Stimulated activated CD4-positive, alpha-beta T cell treated with anti-CD3 and anti-CD28 coated beads, Interleukin-4, amount 100 ng/mL, for 24 hours (primary cell): ENCODE results near the gene COX7A2L.
"Not testable (repeated sequence)": the region's sequence is repeated elsewhere in the genome, so short reads cannot be mapped to it uniquely, and the experiment has no call there.

Experiments used
- DNase-seq: peaks from one replicate; pipeline ENCODE4 v3.0.0-alpha.2; 2020

The COX7A2L gene

DNA sequence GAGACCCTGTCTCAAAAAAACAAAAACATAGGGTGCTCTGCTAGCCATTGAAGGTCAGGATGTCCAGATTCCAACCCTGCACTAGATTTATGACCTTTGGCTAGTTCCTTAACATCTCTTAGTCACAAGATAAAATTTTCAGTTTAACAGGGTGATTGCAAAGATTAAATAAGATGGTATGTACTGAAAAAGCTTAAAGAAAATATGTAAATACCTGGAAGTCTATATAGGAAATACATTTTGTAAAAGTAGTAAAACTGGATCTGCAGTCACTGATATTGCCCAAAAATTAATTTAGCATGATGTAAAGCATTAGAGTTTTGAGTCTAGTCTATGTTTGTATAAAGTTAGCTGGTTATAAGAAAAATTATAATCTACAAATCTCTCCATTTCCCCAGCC is 5.4 kb upstream of the COX7A2L start:
- no peak for DNase-seq

DNA sequence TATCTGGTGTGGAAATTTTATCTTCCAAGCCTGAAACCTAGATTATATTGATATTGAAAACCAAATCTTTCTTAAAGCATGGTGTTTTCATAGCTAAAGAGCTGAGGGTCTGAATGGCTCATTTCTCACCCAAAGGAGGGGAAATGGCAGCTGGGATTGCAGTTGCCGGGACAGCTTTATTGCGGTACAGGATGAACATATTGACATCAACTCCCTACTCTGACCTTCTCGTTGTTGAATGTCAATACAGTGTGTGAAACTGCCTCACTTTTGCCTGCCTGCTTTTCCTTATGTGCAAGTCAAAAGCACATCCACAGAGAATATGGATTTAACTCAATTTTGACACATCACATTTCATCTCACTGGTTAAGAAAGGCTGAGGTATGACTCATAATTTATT is 3.6 kb upstream of the COX7A2L start:
- no peak for DNase-seq

DNA sequence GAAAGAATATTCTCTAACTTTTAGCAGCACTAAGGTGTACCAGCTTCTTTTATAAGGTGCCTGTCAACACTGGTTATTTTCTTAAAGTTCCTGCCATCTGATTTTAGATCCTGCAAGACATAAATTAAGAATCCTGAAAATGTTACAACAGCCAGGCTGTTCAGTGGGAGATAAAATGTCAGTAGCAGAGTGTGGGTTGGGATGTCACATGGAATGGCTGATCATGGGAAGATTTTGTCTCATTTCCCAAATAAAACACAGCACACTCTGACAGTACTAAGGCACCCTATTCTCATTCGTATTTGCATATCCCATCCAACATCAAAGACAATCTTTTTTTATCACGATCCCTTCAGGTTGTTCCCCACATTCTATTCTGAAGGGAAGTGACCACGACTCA is 2.4 kb upstream of the COX7A2L start:
- no peak for DNase-seq

DNA sequence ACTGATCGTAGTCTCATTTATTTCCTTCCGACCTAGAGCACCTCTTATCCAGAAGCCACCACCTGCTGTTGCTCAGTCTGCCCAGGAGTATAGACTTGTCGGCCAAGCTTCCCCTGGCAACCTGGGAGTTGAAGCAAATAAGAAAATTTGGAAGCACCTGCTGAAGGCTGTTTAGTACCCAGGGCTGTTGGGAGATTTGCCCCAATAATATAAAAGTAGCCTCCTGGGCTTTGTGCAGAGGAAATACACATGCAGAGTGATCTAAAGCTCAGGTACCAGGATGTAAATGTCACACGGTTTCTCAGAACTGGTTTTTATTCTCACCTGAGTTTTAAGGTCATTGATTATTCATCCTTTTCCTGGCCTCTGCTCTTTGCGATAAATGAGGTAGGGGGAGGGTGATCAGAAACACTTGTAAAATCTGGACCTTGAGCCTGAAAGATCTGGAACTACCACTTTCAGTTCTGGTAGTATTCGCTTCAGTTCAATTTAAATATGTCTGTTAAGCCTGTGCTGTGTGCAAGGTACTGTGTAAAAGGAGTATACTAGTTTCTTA is 789 bp upstream of the COX7A2L start:
- no peak for DNase-seq

DNA sequence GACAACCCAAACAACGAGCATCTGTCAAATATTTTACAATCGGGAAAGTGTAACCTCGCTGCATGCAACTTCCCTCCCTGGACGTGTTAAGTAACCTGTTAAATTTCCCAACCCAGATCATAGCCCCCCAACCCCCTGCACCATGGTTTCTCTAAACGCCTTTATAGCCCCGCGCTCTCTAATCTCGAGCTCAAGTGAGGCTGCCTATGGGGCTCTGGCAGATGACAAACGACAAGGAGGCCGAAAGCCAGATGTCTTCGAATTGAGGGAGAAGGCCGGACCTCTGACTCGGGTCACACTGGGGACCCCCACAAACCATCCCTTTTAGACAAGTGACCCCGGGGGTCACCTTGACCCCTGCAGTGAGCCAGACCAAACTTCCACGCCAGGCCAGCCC is 526 bp downstream of the COX7A2L start:
- no peak for DNase-seq

DNA sequence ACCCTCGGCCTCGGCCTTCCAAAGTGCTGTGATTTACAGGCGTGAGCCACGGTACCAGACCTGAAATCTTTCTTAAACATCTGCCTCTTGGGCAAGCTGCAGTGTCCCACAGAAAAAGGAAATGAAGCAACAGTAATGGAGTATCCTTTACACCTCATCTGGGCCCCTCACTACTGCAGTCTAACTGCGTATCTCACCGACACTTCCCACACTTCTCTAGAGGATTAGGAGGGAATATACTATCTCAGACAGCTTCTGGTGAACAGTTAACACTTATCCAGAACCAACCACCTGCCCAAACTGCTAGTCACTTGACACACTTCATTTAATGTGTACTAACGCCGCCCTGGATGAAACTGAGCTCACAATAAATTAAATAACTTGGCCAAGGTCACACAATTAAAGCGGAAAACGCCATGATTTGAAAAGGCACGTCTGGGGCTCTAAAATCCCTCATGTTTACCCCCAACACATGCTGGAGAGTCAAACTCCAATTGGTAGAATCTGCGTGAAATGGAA is 993 bp downstream of the COX7A2L start:
- no peak for DNase-seq

DNA sequence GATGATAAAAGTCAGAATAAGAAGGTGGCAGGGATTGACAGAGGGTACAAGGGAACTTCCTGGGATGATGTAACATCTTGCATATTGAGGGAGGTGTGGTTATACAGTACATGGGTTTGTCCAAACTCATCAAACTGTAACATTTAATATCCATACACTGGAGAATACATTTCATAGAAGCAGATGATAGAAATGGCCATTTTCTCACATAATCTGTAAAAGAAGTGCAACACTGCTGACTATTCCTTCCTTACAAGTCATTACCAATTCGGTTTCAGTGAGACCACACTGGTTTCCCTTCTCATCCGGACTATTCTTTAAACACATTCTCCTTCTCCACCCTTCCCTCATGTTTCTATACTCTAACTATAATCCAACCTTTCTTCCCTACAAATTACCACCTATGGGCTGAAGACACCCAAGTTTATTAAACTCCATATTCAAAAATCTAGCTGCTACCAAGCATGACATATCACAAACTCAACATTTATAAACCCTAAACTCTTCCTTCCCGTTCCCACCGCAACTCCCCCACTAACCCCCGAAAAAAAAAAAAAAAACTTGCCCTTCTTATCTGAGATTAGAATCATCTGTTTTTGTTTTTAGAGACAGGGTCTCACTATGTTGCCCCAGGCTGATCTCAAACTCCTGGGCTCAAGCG is 1.6 kb downstream of the COX7A2L start:
- no peak for DNase-seq

DNA sequence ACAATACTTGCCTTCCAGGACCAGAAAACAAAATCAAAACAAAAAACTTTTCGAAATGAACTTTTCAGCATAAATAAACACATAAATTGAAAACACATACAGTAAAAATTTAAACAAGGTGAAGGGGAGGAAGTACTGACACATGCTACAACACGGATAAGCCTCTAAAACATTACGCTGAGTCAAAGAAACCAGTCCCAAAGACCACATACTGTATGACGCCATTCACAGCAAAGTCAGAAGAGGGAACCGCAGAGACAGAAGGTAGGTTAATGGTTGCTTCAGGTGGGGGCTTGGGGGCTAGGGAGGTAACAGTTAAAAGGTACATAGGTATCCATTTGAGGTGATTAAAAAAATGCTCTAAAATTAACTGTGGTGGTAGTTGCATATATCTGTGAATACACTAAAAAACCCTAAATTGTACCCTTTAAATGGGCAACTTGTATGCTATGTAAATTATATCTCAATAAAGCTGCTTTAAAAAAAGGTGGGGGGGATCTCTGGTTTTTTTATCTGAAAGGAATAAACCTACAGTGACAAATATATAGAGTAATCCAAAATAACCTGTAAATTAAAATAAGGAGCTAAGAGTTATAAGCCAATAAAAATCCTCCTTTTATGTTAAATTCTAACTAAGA is 7.1 kb downstream of the COX7A2L start:
- DNase-seq: no peak

DNA sequence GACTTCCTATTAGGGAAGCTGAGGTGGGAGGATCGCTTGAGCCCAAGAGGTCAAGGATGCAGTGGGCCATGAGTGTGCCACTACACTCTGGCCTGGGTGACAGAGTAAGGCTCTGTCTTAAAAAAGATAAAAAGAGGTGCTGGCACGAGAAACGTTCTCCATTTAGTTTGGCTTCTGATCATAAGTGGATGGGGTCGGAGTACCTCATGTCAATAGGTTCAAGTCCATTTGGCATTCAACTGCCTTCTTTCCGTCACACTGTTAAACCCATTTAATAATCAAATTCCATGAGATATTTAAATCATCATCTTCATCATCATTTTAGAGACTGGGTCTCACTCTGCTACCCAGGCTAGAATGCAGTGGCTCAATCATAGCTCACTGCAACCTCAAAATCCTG is 9.2 kb downstream of the COX7A2L start:
- DNase-seq: no peak

DNA sequence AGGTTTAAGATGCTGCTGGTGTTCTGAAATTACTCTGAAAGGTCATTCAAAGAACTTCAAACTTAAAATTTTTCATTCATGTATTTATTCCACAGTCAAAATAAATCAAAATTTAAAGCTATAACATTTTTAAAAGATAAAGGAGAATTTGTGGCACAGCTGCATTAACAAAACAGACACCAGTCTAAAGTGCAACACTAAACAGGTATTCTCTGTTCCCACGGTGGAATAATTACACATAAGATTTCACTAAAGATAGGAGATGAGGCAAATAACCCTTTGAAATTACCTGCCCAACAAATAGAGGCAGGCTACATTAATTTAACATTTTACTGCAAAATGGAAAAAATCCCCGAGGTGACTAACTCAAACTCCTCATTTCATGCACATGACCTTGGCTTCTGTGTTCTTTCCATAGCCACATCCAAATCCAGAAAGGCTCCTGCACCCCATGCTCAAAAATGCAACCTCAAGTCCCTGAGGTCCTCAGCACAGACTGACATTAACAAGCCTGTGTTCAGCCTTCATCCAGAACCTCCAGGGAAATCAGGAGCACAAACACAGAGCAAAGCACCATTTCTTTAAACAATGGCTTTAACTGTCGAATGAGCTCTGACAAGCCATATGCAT is 10.5 kb downstream of the COX7A2L start:
- no peak for DNase-seq

DNA sequence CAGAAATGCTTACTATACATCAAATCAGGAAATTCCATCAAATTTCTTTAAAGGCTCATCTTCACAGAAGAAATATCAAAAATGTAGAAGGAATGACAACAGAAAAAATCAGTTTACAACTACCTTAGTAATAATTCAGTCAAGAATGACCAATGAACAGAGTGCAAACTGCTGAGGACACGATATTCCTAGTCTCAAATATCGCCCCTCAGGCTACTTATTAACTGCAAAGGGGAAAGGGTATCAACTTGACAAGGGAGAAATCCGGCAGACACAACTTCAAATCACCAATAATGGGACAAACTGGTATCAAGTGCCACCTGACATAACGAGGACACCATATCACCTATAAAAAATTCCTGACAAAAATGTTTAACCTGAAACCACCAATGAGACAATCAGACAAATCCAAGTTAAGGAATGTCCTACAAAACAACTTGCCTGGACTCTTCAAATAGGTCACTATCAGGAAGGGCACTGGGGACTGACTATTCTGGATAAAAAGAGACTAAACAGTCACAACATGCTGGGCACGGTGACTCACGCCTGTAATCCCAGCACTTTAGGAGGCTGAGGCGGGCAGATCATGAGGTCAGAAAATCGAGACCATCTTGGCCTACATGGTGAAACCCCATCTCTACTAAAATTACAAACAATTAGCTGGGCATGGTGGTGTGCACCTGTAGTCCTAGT is 12.8 kb downstream of the COX7A2L start:
- no peak for DNase-seq

DNA sequence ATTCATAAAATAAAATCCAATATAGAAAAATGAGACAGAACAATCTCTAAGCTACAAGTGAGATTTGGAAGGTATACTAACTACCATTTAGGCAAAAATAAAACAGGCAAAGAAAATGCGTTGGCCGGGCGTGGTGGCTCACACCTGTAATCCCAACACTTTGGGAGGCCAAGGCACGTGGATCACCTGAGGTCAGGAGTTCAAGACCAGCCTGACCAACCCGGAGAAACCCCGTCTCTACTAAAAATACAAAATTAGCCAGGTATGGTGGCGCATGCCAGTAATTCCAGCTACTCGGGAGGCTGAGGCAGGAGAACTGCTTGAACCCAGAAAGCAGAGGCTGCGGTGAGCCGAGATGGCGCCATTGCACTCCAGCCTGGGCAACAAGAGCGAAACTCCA is 13.5 kb downstream of the COX7A2L start:
- not testable (repeated sequence) for DNase-seq

DNA sequence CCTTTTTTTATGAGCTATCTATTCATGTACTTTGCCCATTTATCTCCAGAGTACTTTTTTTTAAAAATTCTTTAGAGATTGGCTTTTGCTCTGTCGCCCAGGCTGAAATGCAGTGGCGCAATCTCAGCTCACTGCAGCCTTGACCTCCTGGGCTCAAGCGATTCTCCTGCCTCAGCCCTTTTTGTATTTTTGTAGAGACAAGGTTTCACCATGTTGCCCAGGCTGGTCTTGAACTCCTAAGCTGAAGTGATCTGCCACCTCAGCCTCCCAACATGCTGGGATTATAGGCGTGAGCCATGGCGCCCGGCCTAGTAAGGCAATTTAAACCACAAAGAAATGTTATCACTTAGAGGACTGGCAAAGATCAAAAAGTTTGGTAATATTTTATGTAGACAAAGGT is 14.2 kb downstream of the COX7A2L start:
- not testable (repeated sequence) for DNase-seq

DNA sequence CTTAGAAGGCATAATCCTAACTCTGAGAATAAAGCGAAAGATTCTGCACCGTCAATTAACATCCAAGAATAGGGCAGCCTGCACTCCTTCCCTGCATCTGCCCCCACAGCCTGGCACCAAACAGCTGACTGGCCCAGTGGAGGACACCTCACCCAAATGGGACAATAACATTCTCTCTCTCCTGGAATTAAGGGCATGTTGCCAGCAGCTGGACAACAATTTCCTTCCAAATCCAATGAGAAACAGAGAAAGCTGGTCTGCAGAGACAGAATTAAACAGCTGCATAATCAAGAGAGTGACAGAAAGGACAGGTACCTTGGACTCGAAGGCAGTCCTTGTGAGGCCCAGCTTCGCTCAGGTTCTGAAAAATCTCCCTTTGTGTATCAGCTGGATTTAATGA is 15.0 kb downstream of the COX7A2L start:
- no peak for DNase-seq

DNA sequence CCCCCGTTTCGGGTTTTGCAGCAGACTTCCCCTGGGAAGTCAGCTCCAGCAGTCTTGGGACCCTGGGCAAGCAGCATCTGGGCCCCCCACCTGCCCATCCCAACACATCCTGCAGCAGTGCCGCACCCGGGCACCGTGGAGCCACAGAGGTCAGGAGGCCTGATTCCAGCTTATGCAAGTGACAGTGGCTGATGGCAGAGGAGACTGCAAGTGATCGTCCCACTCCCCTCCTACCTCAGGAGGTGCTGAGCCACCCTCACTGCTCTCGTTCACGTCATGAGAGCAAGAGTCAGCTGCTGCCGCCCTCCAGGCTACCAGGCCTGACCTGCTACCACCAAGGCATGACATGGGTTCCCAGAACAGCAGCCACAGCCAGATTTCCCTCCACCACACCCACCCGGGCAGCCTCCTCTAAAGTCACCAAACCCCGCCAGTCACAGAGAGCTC is 18.2 kb downstream of the COX7A2L start:
- no peak for DNase-seq

DNA sequence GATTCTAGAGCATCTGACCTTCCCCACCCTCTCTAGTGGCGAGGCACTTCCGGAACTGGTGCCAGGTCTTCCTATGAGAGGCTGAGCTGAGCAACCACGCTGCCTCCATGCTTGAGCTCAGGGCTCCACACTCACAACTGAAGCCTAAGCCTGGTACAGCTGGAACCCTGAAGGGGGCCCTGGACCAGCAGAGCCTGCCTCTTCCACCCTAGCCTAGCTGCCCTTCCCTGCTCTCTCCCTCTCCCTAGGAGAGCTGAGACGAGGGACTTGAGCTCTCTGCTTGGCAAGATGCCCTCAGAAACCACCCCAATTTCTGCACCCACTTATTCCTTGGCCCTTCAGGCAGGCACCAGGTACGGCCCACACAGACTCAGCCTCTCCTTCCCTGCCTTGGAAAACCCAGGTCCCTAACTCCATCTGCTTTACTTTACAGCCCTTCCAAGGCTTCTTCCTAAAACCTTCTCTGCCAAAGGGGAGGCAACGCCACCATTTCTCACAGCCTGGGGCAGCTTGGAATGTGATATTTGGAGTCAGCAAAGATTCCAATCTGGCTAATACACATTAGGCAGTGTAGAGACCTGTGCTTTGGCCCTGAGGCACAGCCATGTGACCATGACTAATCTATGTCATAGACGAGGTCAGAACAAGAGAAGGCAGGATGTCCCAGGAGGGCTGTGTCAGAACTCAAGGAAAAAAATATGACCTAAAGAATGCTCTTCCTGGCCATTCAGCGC is 18.8 kb downstream of the COX7A2L start:
- DNase-seq: no peak

DNA sequence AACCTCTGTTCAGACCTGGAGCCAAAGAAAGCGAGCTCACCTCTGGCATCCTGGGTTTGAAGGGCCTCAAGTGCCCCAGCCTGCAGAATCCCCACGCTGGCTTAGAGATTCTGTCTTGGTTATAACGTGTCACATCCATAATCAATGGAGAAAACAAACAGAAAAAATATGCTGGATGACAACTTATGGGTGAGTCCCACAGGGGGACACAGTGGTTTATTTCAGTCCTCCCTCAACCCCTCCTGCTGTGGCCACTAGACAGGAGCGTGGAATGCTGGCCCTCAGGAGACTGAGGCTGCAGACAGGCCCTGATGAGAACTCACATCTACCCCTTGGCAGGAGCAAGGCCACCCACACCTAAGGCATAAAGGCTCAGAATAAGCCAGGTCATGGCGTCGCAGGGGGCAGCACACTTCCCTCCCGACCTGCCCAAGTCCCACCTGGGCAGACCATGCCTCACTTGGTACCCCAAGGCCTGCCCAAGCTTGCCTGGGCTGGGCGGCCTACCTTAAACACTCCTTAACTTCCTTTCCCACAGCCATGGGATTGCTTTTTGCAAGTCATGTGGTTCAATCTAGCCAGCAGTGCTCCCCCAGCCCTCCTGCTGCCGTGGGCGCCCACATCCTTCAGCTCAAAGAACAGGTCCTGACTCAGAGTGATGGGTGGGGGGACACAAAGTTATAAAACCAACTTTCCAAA is 19.9 kb downstream of the COX7A2L start:
- no peak for DNase-seq

DNA sequence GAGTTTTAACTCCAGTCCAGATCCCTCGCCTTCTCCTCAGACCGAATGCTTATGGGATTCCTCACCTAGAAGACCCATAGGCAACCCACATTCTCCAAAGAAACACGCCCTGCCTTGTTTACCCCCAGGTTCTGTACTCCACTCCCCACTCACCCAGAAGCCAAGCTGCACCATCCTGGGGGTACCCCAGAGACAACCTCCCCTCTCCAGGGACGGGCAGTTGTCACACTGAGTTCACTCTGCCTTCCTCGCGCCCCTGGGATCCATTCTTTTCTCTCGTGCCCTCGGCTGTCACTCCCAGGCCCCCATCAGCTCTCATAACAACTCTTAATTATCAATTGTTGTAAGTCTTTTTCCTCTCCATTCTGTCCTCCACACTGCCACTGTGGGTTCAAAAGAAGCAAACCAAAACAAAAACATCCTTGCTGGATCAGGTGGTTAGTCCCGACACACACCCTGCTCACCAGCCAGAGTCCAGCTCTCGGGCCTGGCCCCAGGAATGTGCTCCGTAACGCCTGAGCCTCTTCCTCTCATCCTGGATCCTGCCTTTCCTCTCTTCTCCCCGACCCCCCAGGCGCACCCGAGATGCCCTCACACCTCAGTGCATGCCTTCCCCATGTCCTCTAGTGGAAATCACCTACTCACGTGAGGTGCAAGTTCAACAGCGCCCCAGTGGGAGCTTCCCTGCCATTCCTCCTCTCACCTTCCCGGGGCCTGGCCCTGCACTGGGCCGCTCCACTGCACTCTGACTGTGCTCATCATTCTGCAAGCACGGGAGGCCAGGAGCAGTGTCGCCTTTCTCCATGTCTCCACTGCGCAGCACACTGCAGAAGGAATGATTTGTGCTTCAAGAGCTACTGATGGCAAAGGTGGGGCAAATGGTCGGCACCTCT is 20.7 kb downstream of the COX7A2L start:
- DNase-seq: no peak

DNA sequence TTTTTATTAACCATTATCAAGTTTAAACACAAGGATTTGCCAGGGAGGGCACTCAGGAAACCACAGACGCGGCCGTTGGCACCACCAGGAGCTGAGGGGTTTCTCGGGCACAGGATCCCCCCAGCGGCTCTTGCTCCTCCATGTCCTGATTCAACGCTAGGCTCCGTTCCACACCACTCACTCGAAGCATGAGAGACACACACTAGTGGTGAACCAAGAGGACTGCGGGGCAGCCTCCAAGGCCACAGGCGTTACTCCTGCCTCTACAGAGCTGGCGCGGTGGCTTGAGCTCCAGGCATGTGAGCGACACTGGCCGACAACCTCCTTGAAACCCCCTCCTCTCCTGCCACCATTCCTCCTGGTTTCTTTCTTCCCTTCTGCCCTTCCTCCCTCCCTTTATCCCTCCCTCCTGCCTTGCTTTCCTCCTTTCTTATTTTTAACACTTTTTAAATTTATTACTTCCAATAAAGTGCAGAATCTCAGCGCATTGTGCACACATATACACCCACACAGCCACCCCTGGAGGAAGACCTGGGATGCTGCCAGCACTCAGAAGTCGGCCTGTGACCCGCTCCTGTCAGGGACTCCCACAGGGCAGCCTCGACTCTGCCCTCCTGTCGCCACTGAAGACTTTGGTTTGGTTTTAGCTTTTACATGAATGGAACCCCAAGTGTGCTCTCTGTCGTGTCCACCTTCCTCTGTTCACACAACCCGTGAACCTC is 21.7 kb downstream of the COX7A2L start:
- DNase-seq: no peak

DNA sequence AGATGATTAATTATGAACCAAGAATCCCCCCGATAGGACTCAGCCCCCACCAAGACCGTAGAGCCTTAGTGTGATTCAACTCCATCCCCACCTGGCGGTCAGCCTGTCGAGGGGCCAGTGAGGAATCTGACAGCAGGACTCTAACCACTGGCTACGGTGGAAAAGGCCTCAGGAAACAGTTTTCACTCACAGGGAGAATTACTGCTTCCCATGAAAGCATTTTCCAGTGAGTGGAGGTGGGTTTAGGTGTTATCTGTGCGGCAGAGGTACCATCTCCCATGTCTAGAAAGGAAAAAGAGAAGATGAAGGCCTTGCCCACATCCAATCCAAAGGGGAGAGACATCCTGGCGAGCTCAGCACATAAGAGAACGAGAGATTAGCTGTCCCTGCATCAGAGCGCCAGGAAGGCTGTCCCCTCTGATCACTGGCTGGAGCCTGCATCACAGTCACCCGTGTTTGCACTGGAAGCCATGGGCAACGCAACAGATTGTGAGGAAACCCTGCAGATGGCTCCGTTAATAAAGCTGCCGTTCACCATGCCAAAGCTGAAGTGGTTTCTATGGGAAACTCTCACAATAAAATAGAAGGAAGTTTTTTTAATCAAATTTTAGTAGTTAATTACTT is 22.3 kb downstream of the COX7A2L start:
- DNase-seq: no peak
